HG02678 (cell line): Measurements from ENCODE around the gene HPSE.

Source experiments
- ATAC-seq: cut with Tn5 transposase; IDR thresholded peaks from one replicate; pipeline ENCODE4 v1.9.1; 2021; ENCODE audit warnings: mild to moderate bottlenecking, moderate library complexity; ENCODE audit not compliant: unreplicated experiment

Gene HPSE

GRCh38 chr4:83334425-83335241 is at the start of gene HPSE:
Gene HPSE (minus strand): TSS chr4:83334848. CDS start chr4:83334782, 66 bp downstream.
- ATAC-seq: peak; percentile 94

GRCh38 chr4:83382850-83383249 is 48.2 kb upstream of the HPSE start:
- no peak for ATAC-seq

GRCh38 chr4:83381173-83381572 is 46.5 kb upstream of the HPSE start:
- no peak for ATAC-seq

GRCh38 chr4:83378419-83378818 is 43.8 kb upstream of the HPSE start:
- ATAC-seq: no peak

- no peak for ATAC-seq
Observed at GRCh38 chr4:83372931-83373330, 38.3 kb upstream of the HPSE start.

GRCh38 chr4:83371936-83372335 is 37.3 kb upstream of the HPSE start:
- no peak for ATAC-seq

GRCh38 chr4:83371235-83371634 is 36.6 kb upstream of the HPSE start:
- no peak for ATAC-seq

GRCh38 chr4:83370640-83370906 is 35.9 kb upstream of the HPSE start:
- ATAC-seq: no peak

- ATAC-seq: no peak
Observed at GRCh38 chr4:83369831-83370639, 35.4 kb upstream of the HPSE start.

- no peak for ATAC-seq
Observed at GRCh38 chr4:83364312-83364711, 29.7 kb upstream of the HPSE start.

- ATAC-seq: peak; percentile 55
Observed at GRCh38 chr4:83362492-83363329, 28.1 kb upstream of the HPSE start.

GRCh38 chr4:83361416-83362103 is 26.9 kb upstream of the HPSE start:
- no peak for ATAC-seq

- no peak for ATAC-seq
Observed at GRCh38 chr4:83360018-83360417, 25.4 kb upstream of the HPSE start.

GRCh38 chr4:83358410-83358809 is 23.8 kb upstream of the HPSE start:
- no peak for ATAC-seq

GRCh38 chr4:83356899-83357661 is 22.4 kb upstream of the HPSE start:
- peak; percentile 68 for ATAC-seq

- no peak for ATAC-seq
Observed at GRCh38 chr4:83353516-83353915, 18.9 kb upstream of the HPSE start.

- no peak for ATAC-seq
Observed at GRCh38 chr4:83348074-83348473, 13.4 kb upstream of the HPSE start.

- ATAC-seq: no peak
Observed at GRCh38 chr4:83342476-83342875, 7.8 kb upstream of the HPSE start.

GRCh38 chr4:83340692-83341343 is 6.2 kb upstream of the HPSE start:
- peak; percentile 77 for ATAC-seq

- ATAC-seq: no peak
Observed at GRCh38 chr4:83339573-83339972, 4.9 kb upstream of the HPSE start.
